ENCODE data around the gene BPI. TPM values are rescaled to one million over a fixed set of nuclear protein-coding genes. Genes with fewer than 3 reads are reported as not detected.
A peak's percentile ranks its signal among the peaks of the same experiment; 100 is the strongest.

Gene BPI
- total and polyA plus RNA-seq, 8 donors: 0.35 to 3.2 (median 0.79) TPM

DNA sequence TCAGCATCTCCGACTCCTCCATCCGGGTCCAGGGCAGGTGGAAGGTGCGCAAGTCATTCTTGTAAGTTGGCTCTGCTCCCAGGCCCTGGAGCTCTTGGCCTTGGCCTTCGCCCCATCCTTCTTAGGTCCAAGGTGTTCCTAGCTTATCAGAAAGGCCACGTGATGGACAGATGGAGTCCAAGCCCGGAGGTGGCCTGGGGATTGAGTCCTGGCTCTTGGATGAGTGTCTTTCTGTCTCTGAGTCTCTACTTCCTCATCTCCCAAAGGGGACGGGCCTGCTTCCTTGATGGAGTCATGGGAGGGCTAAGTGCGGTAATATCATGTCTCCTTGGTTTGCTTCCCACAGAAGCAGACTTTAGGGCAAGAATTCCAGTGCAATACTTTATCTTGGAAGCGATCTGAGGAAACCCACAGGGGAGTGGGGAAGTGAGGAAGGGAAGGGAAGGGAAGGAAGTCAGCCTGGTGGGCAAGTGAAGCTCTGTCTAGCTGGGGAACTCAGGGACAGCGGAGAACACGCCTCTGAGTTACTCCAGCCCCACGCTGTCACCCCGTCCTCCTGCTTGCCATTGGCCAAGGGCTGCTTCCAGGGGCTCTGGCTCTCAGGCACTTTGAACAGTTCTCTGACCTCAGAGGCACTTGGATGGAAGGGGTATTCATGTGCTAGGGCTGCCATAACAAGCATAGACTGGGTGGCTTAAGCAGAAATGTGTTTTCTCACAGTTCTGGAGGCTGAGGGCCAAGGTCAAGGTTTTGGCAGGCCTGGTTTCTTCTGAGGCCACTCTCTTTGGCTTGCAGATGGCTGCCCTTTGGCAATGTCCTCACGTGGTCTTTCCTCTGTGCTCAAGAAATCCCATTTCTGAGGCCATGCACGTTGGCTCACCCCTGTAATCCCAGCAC, 47.2 kb downstream of the BPI start:
- DNase-seq: no peak
- Histone ChIP-seq H3K36me3 (no peaks in the 10 kb centered on the region), H3K4me1 (no peaks in the 10 kb centered on the region), H3K9me3 (no peaks in the 10 kb centered on the region), H3K4me3 (no peak overlapping the region), H3K27ac (no peak overlapping the region), H3K27me3 (peaks cover 0 to 13% of the 10 kb centered on the region in 2 donors)
- ATAC-seq: no peak
- TF ChIP-seq, protein P1, sequence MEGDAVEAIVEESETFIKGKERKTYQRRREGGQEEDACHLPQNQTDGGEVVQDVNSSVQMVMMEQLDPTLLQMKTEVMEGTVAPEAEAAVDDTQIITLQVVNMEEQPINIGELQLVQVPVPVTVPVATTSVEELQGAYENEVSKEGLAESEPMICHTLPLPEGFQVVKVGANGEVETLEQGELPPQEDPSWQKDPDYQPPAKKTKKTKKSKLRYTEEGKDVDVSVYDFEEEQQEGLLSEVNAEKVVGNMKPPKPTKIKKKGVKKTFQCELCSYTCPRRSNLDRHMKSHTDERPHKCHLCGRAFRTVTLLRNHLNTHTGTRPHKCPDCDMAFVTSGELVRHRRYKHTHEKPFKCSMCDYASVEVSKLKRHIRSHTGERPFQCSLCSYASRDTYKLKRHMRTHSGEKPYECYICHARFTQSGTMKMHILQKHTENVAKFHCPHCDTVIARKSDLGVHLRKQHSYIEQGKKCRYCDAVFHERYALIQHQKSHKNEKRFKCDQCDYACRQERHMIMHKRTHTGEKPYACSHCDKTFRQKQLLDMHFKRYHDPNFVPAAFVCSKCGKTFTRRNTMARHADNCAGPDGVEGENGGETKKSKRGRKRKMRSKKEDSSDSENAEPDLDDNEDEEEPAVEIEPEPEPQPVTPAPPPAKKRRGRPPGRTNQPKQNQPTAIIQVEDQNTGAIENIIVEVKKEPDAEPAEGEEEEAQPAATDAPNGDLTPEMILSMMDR (IDR thresholded peaks at IDR 0.05): no peak
- intact Hi-C loops (cut with DNase I): no loop called here

DNA sequence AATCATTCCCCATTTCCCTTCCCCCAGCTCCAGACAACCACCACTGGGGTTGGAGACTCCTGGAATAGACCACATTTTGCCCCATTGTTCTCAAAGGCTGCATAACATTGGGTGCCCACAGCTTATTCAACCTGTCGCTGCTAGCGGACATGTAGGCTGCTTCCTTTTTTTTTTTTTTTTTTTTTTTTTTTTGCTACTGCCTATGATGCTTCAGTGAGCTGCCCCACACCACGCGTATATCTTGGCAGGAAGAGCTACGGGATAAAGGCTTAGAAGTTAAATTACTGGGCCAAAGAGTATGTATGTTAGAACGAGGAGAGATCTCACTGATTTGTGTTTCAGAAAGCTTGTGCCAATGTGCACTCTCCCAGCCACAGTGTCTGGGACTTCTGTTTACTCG, 49.4 kb downstream of the BPI start:
- intact Hi-C loops (cut with DNase I): no loop called here
- peaks cover 0 to 3% of the 10 kb centered on the region in 2 donors for H3K4me1 ChIP-seq
- ATAC-seq (no peak), DNase-seq (peak in 2 of 4 donors; percentile 23 to 63)
- no peak overlapping the region for H3K4me3 ChIP-seq
- H3K9me3 ChIP-seq: no peaks in the 10 kb centered on the region
- H3K27ac ChIP-seq: no peak overlapping the region
- no peaks in the 10 kb centered on the region for H3K27me3 ChIP-seq
- H3K36me3 ChIP-seq: no peaks in the 10 kb centered on the region
- TF ChIP-seq, protein P1 (IDR thresholded peaks at IDR 0.05): no peak

DNA sequence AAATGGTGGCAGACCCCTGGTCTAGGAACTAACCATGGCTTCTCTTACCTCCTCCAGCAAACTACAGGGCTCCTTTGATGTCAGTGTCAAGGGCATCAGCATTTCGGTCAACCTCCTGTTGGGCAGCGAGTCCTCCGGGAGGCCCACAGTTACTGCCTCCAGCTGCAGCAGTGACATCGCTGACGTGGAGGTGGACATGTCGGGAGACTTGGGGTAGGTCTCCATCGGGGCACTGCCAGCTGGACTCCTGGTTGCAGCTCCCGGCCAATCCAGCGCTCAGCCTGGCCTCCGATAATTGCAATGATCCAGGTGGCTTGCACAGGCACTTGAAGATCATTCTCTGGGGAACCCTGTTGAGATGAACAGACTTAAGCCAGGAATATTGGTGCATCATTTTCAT, 50.3 kb downstream of the BPI start:
- DNase-seq: no peak
- intact Hi-C loops (cut with DNase I): no loop called here
- no peak for ATAC-seq
- Histone ChIP-seq H3K4me3 (no peak overlapping the region), H3K4me1 (peaks cover 0 to 3% of the 10 kb centered on the region in 2 donors), H3K27me3 (no peaks in the 10 kb centered on the region), H3K36me3 (no peaks in the 10 kb centered on the region), H3K9me3 (no peaks in the 10 kb centered on the region), H3K27ac (no peak overlapping the region)
- TF ChIP-seq, protein P1 (IDR thresholded peaks at IDR 0.05): no peak

DNA sequence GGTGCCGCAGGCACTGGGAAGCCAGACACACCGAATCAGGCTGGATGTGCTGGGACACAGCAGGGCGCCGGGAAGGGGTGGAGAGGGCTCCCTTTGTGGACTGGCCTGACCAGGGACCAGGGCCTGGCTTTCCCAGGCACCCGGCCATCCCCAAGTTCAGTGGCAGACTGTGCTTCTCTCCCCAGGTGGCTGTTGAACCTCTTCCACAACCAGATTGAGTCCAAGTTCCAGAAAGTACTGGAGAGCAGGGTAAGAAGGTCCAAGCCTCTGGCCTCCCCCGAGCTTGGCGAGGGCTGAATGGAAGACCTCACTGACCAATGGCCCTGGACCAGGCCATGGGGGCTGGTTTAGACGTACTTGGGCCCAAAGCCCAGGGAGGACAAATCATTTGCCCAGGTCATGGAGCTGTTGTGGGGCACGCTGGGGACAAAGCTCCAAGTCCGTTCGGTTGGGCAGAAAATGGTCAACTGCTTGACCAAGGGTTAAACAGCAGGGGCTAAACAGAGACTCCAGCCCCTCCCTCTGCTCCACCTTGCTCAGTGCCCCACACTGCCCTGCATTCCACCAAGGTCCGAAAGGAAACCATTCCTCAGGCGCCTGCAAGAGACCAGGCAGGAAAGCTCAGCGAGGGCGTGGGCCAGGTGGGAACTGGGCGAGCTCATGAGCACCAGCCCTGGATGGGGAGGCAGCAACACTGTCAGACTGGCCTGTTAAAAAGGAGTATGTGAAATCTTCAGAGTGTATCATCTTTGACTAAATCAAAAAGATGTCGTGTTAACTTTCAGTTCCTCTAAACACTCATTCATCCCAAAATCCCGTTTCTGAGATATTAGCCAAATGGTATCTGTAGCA, 51.4 kb downstream of the BPI start:
- TF ChIP-seq, protein P1 (IDR thresholded peaks at IDR 0.05): no peak
- intact Hi-C loops (cut with DNase I): no loop called here

More for the DNA sequence above, 51.4 kb downstream of the BPI start:
- H3K9me3 ChIP-seq: no peaks in the 10 kb centered on the region
- DNase-seq (no peak), ATAC-seq (no peak)
- no peak overlapping the region for H3K4me3 ChIP-seq
- no peaks in the 10 kb centered on the region for H3K36me3 ChIP-seq
- H3K27ac ChIP-seq: no peak overlapping the region
- H3K27me3 ChIP-seq: no peaks in the 10 kb centered on the region
- peaks cover 0 to 3% of the 10 kb centered on the region in 2 donors for H3K4me1 ChIP-seq

Measured in left lung (tissue), 10 donors.